Colonic mucosa (tissue), 4 donors: ENCODE data around the gene WDR7. TPM values are rescaled to one million over a fixed set of nuclear protein-coding genes. Genes with fewer than 3 reads are reported as not detected.

ENCODE experiments used
- DNase-seq: peaks from one replicate; pipeline ENCODE4 v3.0.0-alpha.2; 2020
- H3K27ac ChIP-seq: fragments of 200-600 bp; one replicate; pipeline ENCODE4 v1.8.0; 2021
- H3K27me3 ChIP-seq: fragments of 200-600 bp; one replicate; pipeline ENCODE4 v1.8.0; 2021
- H3K36me3 ChIP-seq: fragments of 200-600 bp; one replicate; pipeline ENCODE4 v1.8.0; 2021
- H3K4me1 ChIP-seq: fragments of 200-600 bp; one replicate; pipeline ENCODE4 v1.8.0; 2021; ENCODE audit warnings: mild to moderate bottlenecking
- H3K4me3 ChIP-seq: fragments of 200-600 bp; one replicate; pipeline ENCODE4 v1.8.0; 2021
- H3K9ac ChIP-seq, 2 donors: one replicate each; pipeline ENCODE4 v1.7.0; 2013; ENCODE audit warnings: control low read depth in 2 of 2, low read depth in 2 of 2, low read length in 2 of 2
- H3K9me3 ChIP-seq: fragments of 200-600 bp; one replicate; pipeline ENCODE4 v1.8.0; 2021
- intact Hi-C: fragments of 100-400 bp; cut with DNase I; formaldehyde crosslinking; loops from one replicate; pipeline ENCODE4 v1.14.1; 2022
- total RNA-seq, 2 donors: library from RNA; stranded (reverse); fragmentation: NEBNext Ultra II Directional in 1 of 2; extraction: Animal tissue kit (Norgen Biotek cat#: 25700) in 1 of 2; gene quantifications; one replicate each; pipeline ENCODE4 v1.2.1, GENCODE V29; 2021
- TF ChIP-seq, protein P1 (sequence below): fragments of 200-600 bp; IDR thresholded peaks from one replicate; pipeline ENCODE4 v1.8.0; 2022; ENCODE audit warnings: antibody characterized with exemption, mild to moderate bottlenecking
- donor health status: healthy.
- donor health status: DM: no; HTN: no; CAD: no.
- donor health status: DM: no; HTN: no; CAD: no.

Gene WDR7
- total RNA-seq, 2 donors from 2014 or later: 16.8 to 21.2 TPM

DNA sequence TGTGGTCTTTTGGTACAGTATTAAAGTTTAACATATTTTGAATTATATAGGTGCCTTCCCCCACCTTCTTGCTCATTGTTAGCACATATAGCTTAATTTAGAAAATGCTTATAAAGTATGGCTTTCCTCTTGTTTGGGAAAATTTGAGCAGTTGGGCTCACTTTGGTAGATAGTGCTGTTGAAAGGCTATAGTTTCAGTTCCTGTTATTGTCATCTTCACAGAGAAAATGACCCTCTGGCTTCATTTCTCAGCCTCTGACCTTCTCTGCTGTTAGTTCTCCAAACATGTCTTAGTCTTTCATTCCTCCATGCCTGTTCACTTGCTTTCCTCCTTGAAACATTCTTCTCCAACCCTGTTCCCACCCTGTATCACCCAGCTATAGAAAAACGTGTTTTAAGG is 200.6 kb downstream of the WDR7 start:
- TF ChIP-seq, protein P1, sequence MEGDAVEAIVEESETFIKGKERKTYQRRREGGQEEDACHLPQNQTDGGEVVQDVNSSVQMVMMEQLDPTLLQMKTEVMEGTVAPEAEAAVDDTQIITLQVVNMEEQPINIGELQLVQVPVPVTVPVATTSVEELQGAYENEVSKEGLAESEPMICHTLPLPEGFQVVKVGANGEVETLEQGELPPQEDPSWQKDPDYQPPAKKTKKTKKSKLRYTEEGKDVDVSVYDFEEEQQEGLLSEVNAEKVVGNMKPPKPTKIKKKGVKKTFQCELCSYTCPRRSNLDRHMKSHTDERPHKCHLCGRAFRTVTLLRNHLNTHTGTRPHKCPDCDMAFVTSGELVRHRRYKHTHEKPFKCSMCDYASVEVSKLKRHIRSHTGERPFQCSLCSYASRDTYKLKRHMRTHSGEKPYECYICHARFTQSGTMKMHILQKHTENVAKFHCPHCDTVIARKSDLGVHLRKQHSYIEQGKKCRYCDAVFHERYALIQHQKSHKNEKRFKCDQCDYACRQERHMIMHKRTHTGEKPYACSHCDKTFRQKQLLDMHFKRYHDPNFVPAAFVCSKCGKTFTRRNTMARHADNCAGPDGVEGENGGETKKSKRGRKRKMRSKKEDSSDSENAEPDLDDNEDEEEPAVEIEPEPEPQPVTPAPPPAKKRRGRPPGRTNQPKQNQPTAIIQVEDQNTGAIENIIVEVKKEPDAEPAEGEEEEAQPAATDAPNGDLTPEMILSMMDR: no peak
- Histone ChIP-seq H3K4me3 (no peak overlapping the region), H3K9me3 (no peaks in the 10 kb centered on the region), H3K36me3 (no peaks in the 10 kb centered on the region), H3K4me1 (no peaks in the 10 kb centered on the region), H3K9ac (no peak overlapping the region), H3K27ac (no peak overlapping the region), H3K27me3 (no peaks in the 10 kb centered on the region)
- intact Hi-C loops: no loop called here
- no peak for DNase-seq

DNA sequence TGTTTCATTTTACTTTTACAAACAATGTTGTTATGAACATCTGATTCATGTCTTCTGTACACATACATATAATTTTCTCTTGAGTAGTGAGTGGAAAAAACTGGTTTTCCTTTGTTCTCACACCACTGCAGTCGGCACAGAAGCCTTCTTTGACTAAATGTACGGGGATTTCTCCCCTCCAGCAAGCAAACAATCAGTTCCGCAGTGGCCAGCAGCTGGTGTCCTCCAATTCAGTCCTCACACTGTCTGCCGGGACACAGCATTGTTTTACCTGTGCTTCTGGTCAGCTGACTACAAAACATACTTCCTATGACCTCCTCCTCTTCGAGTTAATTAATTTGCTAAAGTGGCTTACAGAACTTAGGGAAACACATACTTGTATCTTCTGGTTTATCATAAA is 202.8 kb downstream of the WDR7 start:
- TF ChIP-seq, protein P1: no peak
- DNase-seq: no peak
- no peaks in the 10 kb centered on the region for H3K4me1 ChIP-seq
- no peak overlapping the region for H3K4me3 ChIP-seq
- no peaks in the 10 kb centered on the region for H3K36me3 ChIP-seq
- no peak overlapping the region for H3K9ac ChIP-seq
- H3K9me3 ChIP-seq: no peaks in the 10 kb centered on the region
- H3K27ac ChIP-seq: no peak overlapping the region
- no peaks in the 10 kb centered on the region for H3K27me3 ChIP-seq
- intact Hi-C loops: no loop called here

GRCh38 chr18:56861244-56861643 is 210.1 kb downstream of the WDR7 start:
- TF ChIP-seq, protein P1: no peak

GRCh38 chr18:56869189-56869777 is 218.1 kb downstream of the WDR7 start:
- TF ChIP-seq, protein P1: peak; percentile 70
- H3K4me3 ChIP-seq: no peak overlapping the region
- H3K4me1 ChIP-seq: no peaks in the 10 kb centered on the region
- H3K27ac ChIP-seq: no peak overlapping the region
- DNase-seq: no peak
- intact Hi-C loops: loop anchor here (10.0 kb wide), 1 partner anchor 576 kb away; no protein-coding TSS in a partner anchor
- H3K9ac ChIP-seq: no peak overlapping the region
- H3K27me3 ChIP-seq: no peaks in the 10 kb centered on the region
- no peaks in the 10 kb centered on the region for H3K36me3 ChIP-seq
- H3K9me3 ChIP-seq: no peaks in the 10 kb centered on the region

More at GRCh38 chr18:56861244-56861643, 210.1 kb downstream of the WDR7 start:
- Histone ChIP-seq H3K9ac (no peak overlapping the region), H3K27ac (no peak overlapping the region), H3K36me3 (no peaks in the 10 kb centered on the region), H3K4me3 (no peak overlapping the region), H3K4me1 (no peaks in the 10 kb centered on the region), H3K27me3 (no peaks in the 10 kb centered on the region), H3K9me3 (no peaks in the 10 kb centered on the region)
- intact Hi-C loops: loop anchor here (10.0 kb wide), 1 partner anchor 584 kb away; no protein-coding TSS in a partner anchor
- no peak for DNase-seq

GRCh38 chr18:56870982-56871381 is 219.8 kb downstream of the WDR7 start:
- no peaks in the 10 kb centered on the region for H3K36me3 ChIP-seq
- H3K9ac ChIP-seq: no peak overlapping the region
- intact Hi-C loops: no loop called here
- no peaks in the 10 kb centered on the region for H3K4me1 ChIP-seq
- H3K4me3 ChIP-seq: no peak overlapping the region
- H3K9me3 ChIP-seq: no peaks in the 10 kb centered on the region
- no peak overlapping the region for H3K27ac ChIP-seq
- TF ChIP-seq, protein P1: no peak
- no peak for DNase-seq
- no peaks in the 10 kb centered on the region for H3K27me3 ChIP-seq
